Loucy (cell line): ENCODE results near the gene KIF16B.

Experiments
- H2AFZ ChIP-seq: fragments of 200-600 bp; sonication (generic); 2 replicates; pipeline ENCODE4 v1.6.0; 2016; ENCODE audit warnings: antibody characterized with exemption, mild to moderate bottlenecking, low read length, moderate library complexity
- H3F3A ChIP-seq: fragments of 200-600 bp; 2 replicates; pipeline ENCODE4 v1.6.0; 2016; ENCODE audit warnings: antibody characterized with exemption, low read depth, mild to moderate bottlenecking
- H3K27me3 ChIP-seq: fragments of 200-600 bp; sonication (generic); 2 replicates; pipeline ENCODE4 v1.6.1; 2014; ENCODE audit warnings: low read length, mild to moderate bottlenecking; ENCODE audit not compliant: insufficient read depth, poor library complexity, severe bottlenecking
- H3K36me3 ChIP-seq: fragments of 200-600 bp; sonication (generic); 2 replicates; pipeline ENCODE4 v1.6.1; 2016; ENCODE audit warnings: low read length; ENCODE audit not compliant: insufficient read depth
- H3K4me1 ChIP-seq: fragments of 200-600 bp; sonication (generic); 2 replicates; pipeline ENCODE4 v1.5.1; 2014; ENCODE audit warnings: low read length, mild to moderate bottlenecking; ENCODE audit not compliant: insufficient read depth, poor library complexity, severe bottlenecking
- H3K4me2 ChIP-seq: fragments of 200-600 bp; sonication (generic); 2 replicates; pipeline ENCODE4 v1.6.0; 2014; ENCODE audit warnings: antibody characterized with exemption, low read length, low read depth, mild to moderate bottlenecking; ENCODE audit not compliant: poor library complexity, severe bottlenecking
- H3K4me3 ChIP-seq: fragments of 200-600 bp; sonication (generic); 2 replicates; pipeline ENCODE4 v1.5.1; 2014; ENCODE audit warnings: low read length, mild to moderate bottlenecking, mixed read lengths; ENCODE audit not compliant: poor library complexity, severe bottlenecking
- H3K79me2 ChIP-seq: fragments of 200-600 bp; sonication (generic); 2 replicates; pipeline ENCODE4 v1.6.1; 2014; ENCODE audit warnings: low read length; ENCODE audit not compliant: insufficient read depth
- H3K9ac ChIP-seq: fragments of 200-600 bp; sonication (generic); 2 replicates; pipeline ENCODE4 v1.6.0; 2014; ENCODE audit warnings: mild to moderate bottlenecking, low read depth, low read length, moderate library complexity; ENCODE audit not compliant: poor library complexity, severe bottlenecking
- H3K9me2 ChIP-seq: fragments of 200-600 bp; sonication (generic); replicated peaks from 2 replicates; pipeline ENCODE4 v1.6.1; 2016; ENCODE audit warnings: low read depth, low read length, mixed read lengths
- H3K9me3 ChIP-seq: fragments of 200-600 bp; sonication (generic); 2 replicates; pipeline ENCODE4 v1.6.1; 2014; ENCODE audit warnings: mild to moderate bottlenecking, antibody characterized with exemption, low read length, low read depth; ENCODE audit not compliant: insufficient read depth
- H4K20me1 ChIP-seq: fragments of 200-600 bp; sonication (generic); 2 replicates; pipeline ENCODE4 v1.6.0; 2014; ENCODE audit warnings: antibody characterized with exemption, low read length, mild to moderate bottlenecking; ENCODE audit not compliant: insufficient read depth, poor library complexity, severe bottlenecking
- CTCF ChIP-seq: fragments of 200-600 bp; sonication (generic); conservative IDR thresholded peaks from 2 replicates; pipeline ENCODE4 v1.5.1; 2014; ENCODE audit warnings: mild to moderate bottlenecking, antibody characterized with exemption, low read length
- EZH2phosphoT487 ChIP-seq: fragments of 200-600 bp; IDR thresholded peaks from 2 replicates; pipeline ENCODE4 v1.6.1; 2018; ENCODE audit warnings: antibody characterized with exemption, mild to moderate bottlenecking, moderate library complexity, borderline replicate concordance

Gene KIF16B

DNA sequence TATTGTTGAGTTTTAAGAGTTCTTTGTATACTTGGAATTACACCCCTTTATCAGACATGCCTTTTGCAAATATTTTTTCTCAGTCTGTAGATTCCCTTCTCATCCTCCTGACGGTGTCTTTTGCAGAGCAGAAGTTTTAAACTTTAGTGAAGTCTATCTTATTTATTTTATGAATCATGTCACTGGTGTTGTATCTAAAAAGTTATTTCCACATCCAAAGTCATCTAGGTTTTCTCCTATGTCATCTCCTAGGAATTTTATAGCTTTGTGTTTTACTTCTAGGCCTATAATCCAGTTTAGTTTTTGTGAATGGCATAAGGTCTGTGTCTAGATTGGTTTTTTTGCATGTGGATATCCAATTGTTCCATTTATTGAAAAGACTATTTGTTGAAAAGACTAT, 271.3 kb downstream of the KIF16B start:
- TF ChIP-seq CTCF = no peak
- no peak for TF ChIP-seq EZH2phosphoT487
- Histone ChIP-seq H4K20me1 (no peaks in the 10 kb centered on the region), H3K4me3 (no peak overlapping the region), H3K79me2 (no peaks in the 10 kb centered on the region), H3F3A (no peaks in the 10 kb centered on the region), H3K4me2 (no peak overlapping the region), H3K9ac (no peak overlapping the region), H3K9me3 (peaks cover 6% of the 10 kb centered on the region; the same call in 1 of the 2 replicates), H2AFZ (no peak overlapping the region), H3K9me2 (no peaks in the 10 kb centered on the region), H3K4me1 (no peaks in the 10 kb centered on the region), H3K36me3 (no peaks in the 10 kb centered on the region), H3K27me3 (no peaks in the 10 kb centered on the region)

DNA sequence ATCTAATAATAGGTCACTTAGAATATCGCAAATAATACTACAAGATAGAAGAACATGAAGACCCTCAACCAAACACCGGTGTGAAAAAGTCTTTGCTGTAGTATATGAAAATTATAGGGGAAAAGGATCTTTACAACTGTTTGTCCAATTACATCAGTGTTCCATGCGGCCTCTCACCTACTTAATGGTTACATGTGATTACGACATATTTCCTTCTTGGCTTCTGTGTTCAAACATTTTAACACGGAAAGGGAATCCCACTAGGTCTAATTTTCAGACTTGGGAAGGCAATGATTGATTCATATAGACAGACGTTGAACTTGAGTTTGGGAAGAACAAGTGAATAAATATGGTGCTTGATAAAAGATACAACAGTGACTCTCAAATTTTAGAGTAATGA, 273.4 kb downstream of the KIF16B start:
- Histone ChIP-seq H2AFZ (no peak overlapping the region), H3K4me3 (no peak overlapping the region), H3K9me2 (no peaks in the 10 kb centered on the region), H3K9me3 (peaks cover 6% of the 10 kb centered on the region; the same call in 1 of the 2 replicates), H3K36me3 (no peaks in the 10 kb centered on the region), H3K27me3 (no peaks in the 10 kb centered on the region), H3F3A (no peaks in the 10 kb centered on the region), H3K4me1 (no peaks in the 10 kb centered on the region), H3K9ac (no peak overlapping the region), H3K4me2 (no peak overlapping the region), H3K79me2 (no peaks in the 10 kb centered on the region), H4K20me1 (no peaks in the 10 kb centered on the region)
- no peak for TF ChIP-seq EZH2phosphoT487
- TF ChIP-seq CTCF = no peak

GRCh38 chr20:16296931-16297330, 276.3 kb downstream of the KIF16B start:
- Histone ChIP-seq H3K36me3 (no peaks in the 10 kb centered on the region), H2AFZ (no peak overlapping the region), H3K9me3 (no peaks in the 10 kb centered on the region), H3K4me1 (no peaks in the 10 kb centered on the region), H3F3A (no peaks in the 10 kb centered on the region), H3K9ac (no peak overlapping the region), H3K4me3 (no peak overlapping the region), H3K4me2 (no peak overlapping the region), H4K20me1 (no peaks in the 10 kb centered on the region), H3K9me2 (no peaks in the 10 kb centered on the region), H3K79me2 (no peaks in the 10 kb centered on the region), H3K27me3 (no peaks in the 10 kb centered on the region)
- TF ChIP-seq CTCF (no peak), EZH2phosphoT487 (no peak)
